ENCODE data around the gene LDLRAP1. TPM values are rescaled to one million over a fixed set of nuclear protein-coding genes. Genes with fewer than 3 reads are reported as not detected.
"Not testable (repeated sequence)": the region's sequence is repeated elsewhere in the genome, so short reads cannot be mapped to it uniquely, and the experiment has no call there.

The LDLRAP1 gene
- 10 to 100 TPM in 1 of 3 donors, 1 to 10 TPM in 2; 7.6 to 11.4 (median 9.2) TPM for total RNA-seq

GRCh38 chr1:25543425-25544242, at the start of gene LDLRAP1:
Gene LDLRAP1 (plus strand): TSS chr1:25543606. CDS start chr1:25543699, 93 bp downstream.
- ATAC-seq (peak; percentile 89 to 91), DNase-seq (peak; percentile 51)
- peak within 1 kb of the TSS; percentile 86 for H3K4me3 Mint-ChIP-seq
- H3K27me3 Mint-ChIP-seq (ENCODE audit: low read depth): no peaks in the 10 kb centered on the region
- no peaks in the 10 kb centered on the region for H3K9me3 Mint-ChIP-seq
- no peaks in the 10 kb centered on the region for H3K36me3 Mint-ChIP-seq (ENCODE audit: insufficient read depth)
- H3K4me1 Mint-ChIP-seq (ENCODE audit: low read depth): peaks cover 37% of the 10 kb centered on the region

GRCh38 chr1:25494952-25495351, 48.5 kb upstream of the LDLRAP1 start:
- Mint-ChIP-seq H3K36me3 (ENCODE audit: insufficient read depth) (peaks cover 34% of the 10 kb centered on the region), H3K4me1 (ENCODE audit: low read depth) (no peaks in the 10 kb centered on the region), H3K27me3 (ENCODE audit: low read depth) (no peaks in the 10 kb centered on the region), H3K4me3 (no peak overlapping the region), H3K9me3 (no peaks in the 10 kb centered on the region)
- ATAC-seq (no peak), DNase-seq (no peak)

GRCh38 chr1:25500694-25501093, 42.7 kb upstream of the LDLRAP1 start:
- ATAC-seq (no peak), DNase-seq (no peak)
- no peaks in the 10 kb centered on the region for H3K9me3 Mint-ChIP-seq
- H3K27me3 Mint-ChIP-seq (ENCODE audit: low read depth): no peaks in the 10 kb centered on the region
- H3K36me3 Mint-ChIP-seq (ENCODE audit: insufficient read depth): peaks cover 10% of the 10 kb centered on the region
- no peak overlapping the region for H3K4me3 Mint-ChIP-seq
- peaks cover 9% of the 10 kb centered on the region for H3K4me1 Mint-ChIP-seq (ENCODE audit: low read depth)

- H3K4me1 Mint-ChIP-seq (ENCODE audit: low read depth): peaks cover 16% of the 10 kb centered on the region
- no peaks in the 10 kb centered on the region for H3K9me3 Mint-ChIP-seq
- DNase-seq (no peak), ATAC-seq (no peak)
- no peak overlapping the region for H3K4me3 Mint-ChIP-seq
- peaks cover 8% of the 10 kb centered on the region for H3K36me3 Mint-ChIP-seq (ENCODE audit: insufficient read depth)
- H3K27me3 Mint-ChIP-seq (ENCODE audit: low read depth): no peaks in the 10 kb centered on the region
Measured at GRCh38 chr1:25501235-25502058, 42.0 kb upstream of the LDLRAP1 start.

- no peak for ATAC-seq
- peaks cover 25% of the 10 kb centered on the region for H3K4me1 Mint-ChIP-seq (ENCODE audit: low read depth)
- H3K9me3 Mint-ChIP-seq: no peaks in the 10 kb centered on the region
- no peaks in the 10 kb centered on the region for H3K27me3 Mint-ChIP-seq (ENCODE audit: low read depth)
- peaks cover 6% of the 10 kb centered on the region for H3K36me3 Mint-ChIP-seq (ENCODE audit: insufficient read depth)
- no peak for DNase-seq
- H3K4me3 Mint-ChIP-seq: no peak overlapping the region
Measured at GRCh38 chr1:25502957-25503356, 40.4 kb upstream of the LDLRAP1 start.

GRCh38 chr1:25503551-25504426, 39.6 kb upstream of the LDLRAP1 start:
- Mint-ChIP-seq H3K4me1 (ENCODE audit: low read depth) (peaks cover 25% of the 10 kb centered on the region), H3K9me3 (no peaks in the 10 kb centered on the region), H3K36me3 (ENCODE audit: insufficient read depth) (peaks cover 5% of the 10 kb centered on the region), H3K27me3 (ENCODE audit: low read depth) (no peaks in the 10 kb centered on the region), H3K4me3 (no peak overlapping the region)
- ATAC-seq (peak; percentile 78 to 84), DNase-seq (peak; percentile 67)

- H3K9me3 Mint-ChIP-seq: no peaks in the 10 kb centered on the region
- no peak overlapping the region for H3K4me3 Mint-ChIP-seq
- DNase-seq (no peak), ATAC-seq (no peak)
- H3K27me3 Mint-ChIP-seq (ENCODE audit: low read depth): no peaks in the 10 kb centered on the region
- H3K4me1 Mint-ChIP-seq (ENCODE audit: low read depth): peaks cover 25% of the 10 kb centered on the region
- H3K36me3 Mint-ChIP-seq (ENCODE audit: insufficient read depth): peaks cover 5% of the 10 kb centered on the region
Measured at GRCh38 chr1:25504706-25505595, 38.5 kb upstream of the LDLRAP1 start.

GRCh38 chr1:25505656-25506385, 37.6 kb upstream of the LDLRAP1 start:
- DNase-seq (no peak), ATAC-seq (no peak)
- Mint-ChIP-seq H3K4me1 (ENCODE audit: low read depth) (peaks cover 25% of the 10 kb centered on the region), H3K9me3 (no peaks in the 10 kb centered on the region), H3K4me3 (no peak overlapping the region), H3K27me3 (ENCODE audit: low read depth) (no peaks in the 10 kb centered on the region), H3K36me3 (ENCODE audit: insufficient read depth) (peaks cover under 1% of the 10 kb centered on the region)

- Mint-ChIP-seq H3K4me3 (peak overlapping the region; percentile 45), H3K4me1 (ENCODE audit: low read depth) (peaks cover 25% of the 10 kb centered on the region)
- peak; percentile 25 for DNase-seq
- H3K36me3 Mint-ChIP-seq (ENCODE audit: insufficient read depth); ATAC-seq; H3K27me3 Mint-ChIP-seq (ENCODE audit: low read depth); H3K9me3 Mint-ChIP-seq: not testable (repeated sequence)
Measured at GRCh38 chr1:25506566-25507463, 36.6 kb upstream of the LDLRAP1 start.

- Mint-ChIP-seq H3K9me3 (no peaks in the 10 kb centered on the region), H3K4me3 (no peak overlapping the region), H3K27me3 (ENCODE audit: low read depth) (no peaks in the 10 kb centered on the region), H3K36me3 (ENCODE audit: insufficient read depth) (no peaks in the 10 kb centered on the region), H3K4me1 (ENCODE audit: low read depth) (no peaks in the 10 kb centered on the region)
- DNase-seq: no peak
- no peak for ATAC-seq
Measured at GRCh38 chr1:25513666-25514065, 29.7 kb upstream of the LDLRAP1 start.

- DNase-seq: no peak
- no peaks in the 10 kb centered on the region for H3K4me1 Mint-ChIP-seq (ENCODE audit: low read depth)
- ATAC-seq: no peak
- no peak overlapping the region for H3K4me3 Mint-ChIP-seq
- no peaks in the 10 kb centered on the region for H3K27me3 Mint-ChIP-seq (ENCODE audit: low read depth)
- H3K9me3 Mint-ChIP-seq: no peaks in the 10 kb centered on the region
- H3K36me3 Mint-ChIP-seq (ENCODE audit: insufficient read depth): no peaks in the 10 kb centered on the region
Measured at GRCh38 chr1:25515033-25515432, 28.4 kb upstream of the LDLRAP1 start.

- ATAC-seq: no peak
- H3K9me3 Mint-ChIP-seq: no peaks in the 10 kb centered on the region
- no peak for DNase-seq
- peaks cover 4% of the 10 kb centered on the region for H3K4me1 Mint-ChIP-seq (ENCODE audit: low read depth)
- H3K4me3 Mint-ChIP-seq: no peak overlapping the region
- no peaks in the 10 kb centered on the region for H3K36me3 Mint-ChIP-seq (ENCODE audit: insufficient read depth)
- no peaks in the 10 kb centered on the region for H3K27me3 Mint-ChIP-seq (ENCODE audit: low read depth)
Measured at GRCh38 chr1:25516686-25517085, 26.7 kb upstream of the LDLRAP1 start.

All from activated T-cell treated with anti-CD3 and anti-CD28 coated beads, Interleukin-2, amount 50 U/mL, for 4 hours (primary cell).